Gastrocnemius medialis (tissue), 4 donors: Measurements from ENCODE around the gene TWF1.

Experiments
- POLR2A ChIP-seq, 2 donors: fragments of 450-650 bp; IDR thresholded peaks; one replicate each; pipeline ENCODE4 v1.6.1; 2017; ENCODE audit warnings: antibody characterized with exemption in 2 of 2, mild to moderate bottlenecking in 2 of 2, moderate library complexity in 2 of 2
- TF ChIP-seq, protein P1 (sequence below), 5 experiments: fragments of 450-650 bp in 3 of 5; fragments of 200-600 bp in 2 of 5; sonication (generic) in 2 of 5; IDR thresholded peaks in 4 of 5; conservative IDR thresholded peaks in 1 of 5; 1 replicate in 4 of 5; 2 replicates in 1 of 5; pipeline ENCODE4 v1.5.1; 2016 to 2019; ENCODE audit warnings: antibody characterized with exemption in 5 of 5, mild to moderate bottlenecking in 3 of 5, moderate library complexity in 3 of 5

DNA sequence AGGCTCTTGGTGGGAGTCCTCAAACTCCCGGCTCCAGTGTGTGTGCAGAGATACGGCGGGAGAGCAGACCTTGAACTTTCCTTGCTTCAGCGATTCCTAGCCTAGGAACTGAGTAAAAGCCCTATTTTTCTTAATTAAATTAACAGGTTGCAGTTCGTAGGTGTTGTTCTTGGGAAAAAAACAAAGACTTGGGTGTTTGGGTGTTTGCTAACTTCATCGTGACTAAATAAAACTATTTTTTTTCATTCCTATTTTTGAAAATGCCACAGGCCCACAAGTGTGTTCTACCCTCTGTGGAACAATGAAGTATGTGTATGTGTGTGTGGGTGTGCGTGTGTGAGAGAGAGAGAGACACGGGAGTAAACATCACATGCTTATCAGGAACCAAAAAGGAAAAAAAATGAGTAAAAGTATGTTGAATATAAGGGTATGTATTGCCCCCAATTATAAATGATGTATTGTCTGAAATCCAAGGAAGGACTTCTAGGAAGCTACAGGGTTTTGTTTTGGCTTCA is 30.4 kb upstream of the TWF1 start:
- TF ChIP-seq, protein P1, sequence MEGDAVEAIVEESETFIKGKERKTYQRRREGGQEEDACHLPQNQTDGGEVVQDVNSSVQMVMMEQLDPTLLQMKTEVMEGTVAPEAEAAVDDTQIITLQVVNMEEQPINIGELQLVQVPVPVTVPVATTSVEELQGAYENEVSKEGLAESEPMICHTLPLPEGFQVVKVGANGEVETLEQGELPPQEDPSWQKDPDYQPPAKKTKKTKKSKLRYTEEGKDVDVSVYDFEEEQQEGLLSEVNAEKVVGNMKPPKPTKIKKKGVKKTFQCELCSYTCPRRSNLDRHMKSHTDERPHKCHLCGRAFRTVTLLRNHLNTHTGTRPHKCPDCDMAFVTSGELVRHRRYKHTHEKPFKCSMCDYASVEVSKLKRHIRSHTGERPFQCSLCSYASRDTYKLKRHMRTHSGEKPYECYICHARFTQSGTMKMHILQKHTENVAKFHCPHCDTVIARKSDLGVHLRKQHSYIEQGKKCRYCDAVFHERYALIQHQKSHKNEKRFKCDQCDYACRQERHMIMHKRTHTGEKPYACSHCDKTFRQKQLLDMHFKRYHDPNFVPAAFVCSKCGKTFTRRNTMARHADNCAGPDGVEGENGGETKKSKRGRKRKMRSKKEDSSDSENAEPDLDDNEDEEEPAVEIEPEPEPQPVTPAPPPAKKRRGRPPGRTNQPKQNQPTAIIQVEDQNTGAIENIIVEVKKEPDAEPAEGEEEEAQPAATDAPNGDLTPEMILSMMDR (IDR thresholded peaks at IDR 0.05 in 4 of 5, conservative IDR thresholded peaks at IDR 0.05 in 1 of 5) = no peak
- no peak for TF ChIP-seq POLR2A (IDR thresholded peaks at IDR 0.05)
